ENCODE data around the gene CCDC180.
A peak's percentile ranks its signal among the peaks of the same experiment; 100 is the strongest.
"Not testable (repeated sequence)": the region's sequence is repeated elsewhere in the genome, so short reads cannot be mapped to it uniquely, and the experiment has no call there.

Gene CCDC180

GRCh38 chr9:97307500-97308163 is at the start of gene CCDC180:
Gene CCDC180 (plus strand): TSS chr9:97307659. CDS start chr9:97308064, 405 bp downstream.
- DNase-seq (ENCODE audit: low spot score) = no peak

DNA sequence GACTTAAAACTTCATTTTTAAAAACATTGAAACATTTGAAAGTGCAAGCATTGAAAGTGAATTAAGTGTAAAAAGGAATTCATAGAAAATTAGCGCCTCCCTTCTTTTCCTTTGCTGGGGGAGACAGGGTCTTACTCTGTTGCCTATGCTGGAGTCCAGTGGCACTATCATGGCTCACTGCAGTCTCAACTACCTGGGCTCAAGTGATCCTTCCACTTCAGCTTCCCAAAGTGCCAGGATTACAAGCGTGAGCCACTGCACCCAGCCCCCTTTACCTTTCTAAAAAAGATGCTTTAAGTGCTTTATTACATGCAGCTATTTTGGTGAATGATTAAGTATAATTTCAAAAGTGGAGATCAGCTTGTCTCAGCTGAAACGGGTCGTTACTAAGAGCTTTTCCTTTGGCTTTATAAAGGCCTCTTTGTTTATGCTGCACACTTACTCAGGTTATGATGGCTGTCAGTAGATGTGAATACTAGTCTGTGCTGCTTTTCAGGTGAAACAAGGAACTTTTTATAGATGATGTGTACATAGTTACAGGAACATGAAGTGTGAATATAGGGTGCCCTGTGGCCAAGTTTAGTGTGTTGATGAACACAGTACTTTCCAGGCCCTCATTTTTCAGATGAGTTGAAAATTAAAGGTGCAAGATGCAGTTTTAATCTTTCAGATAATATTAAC is 47.5 kb upstream of the CCDC180 start:
- not testable (repeated sequence) for DNase-seq (ENCODE audit: low spot score)

- DNase-seq (ENCODE audit: low spot score) = peak; percentile 59
Observed at GRCh38 chr9:97271292-97271691, 36.2 kb upstream of the CCDC180 start.

- no peak for DNase-seq (ENCODE audit: low spot score)
Observed at GRCh38 chr9:97272072-97272471, 35.4 kb upstream of the CCDC180 start.

GRCh38 chr9:97276310-97276852 is 31.1 kb upstream of the CCDC180 start:
- no peak for DNase-seq (ENCODE audit: low spot score)

DNA sequence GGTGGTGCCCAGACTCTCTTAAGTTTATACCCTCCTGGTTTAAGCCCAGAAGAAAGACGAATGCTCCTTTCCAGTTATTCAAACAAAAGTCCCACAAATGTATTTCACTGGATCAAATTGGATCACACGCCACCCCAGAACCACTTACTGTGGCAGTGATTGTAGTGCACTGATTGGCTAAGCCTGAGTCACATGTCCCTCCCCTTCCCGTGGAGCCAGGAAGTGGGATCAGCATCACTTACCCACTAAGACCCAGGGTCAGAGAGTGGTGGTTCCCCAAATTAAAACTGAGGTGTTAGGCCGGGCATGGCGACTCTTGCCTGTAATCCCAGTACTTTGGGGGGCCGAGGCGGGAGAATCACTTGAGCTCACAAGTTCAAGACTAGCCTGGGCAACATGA is 29.5 kb upstream of the CCDC180 start:
- DNase-seq (ENCODE audit: low spot score) = no peak

- DNase-seq (ENCODE audit: low spot score) = no peak
Observed at GRCh38 chr9:97280755-97281330, 26.6 kb upstream of the CCDC180 start.

- DNase-seq (ENCODE audit: low spot score) = no peak
Observed at GRCh38 chr9:97283768-97284167, 23.7 kb upstream of the CCDC180 start.

- DNase-seq (ENCODE audit: low spot score) = no peak
Observed at GRCh38 chr9:97284798-97285197, 22.7 kb upstream of the CCDC180 start.

DNA sequence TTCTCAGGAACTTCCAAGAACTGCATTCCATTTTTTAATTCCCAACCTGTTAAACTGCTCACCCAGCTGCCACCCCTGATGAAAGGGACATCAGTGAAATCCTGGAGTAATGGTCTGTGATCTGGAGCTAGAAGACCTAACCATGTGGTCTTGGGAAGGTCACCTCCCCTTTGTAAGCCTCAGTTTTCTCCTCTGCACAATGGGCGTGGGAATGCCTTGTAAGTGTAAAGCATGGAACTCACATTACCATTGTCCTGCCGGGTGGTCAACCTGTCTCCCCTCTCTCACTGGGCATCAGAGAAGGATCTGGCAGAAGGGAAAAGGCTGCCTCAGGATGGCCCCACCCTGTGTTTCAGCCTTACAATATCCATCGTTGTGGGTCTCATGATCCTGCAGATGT is 15.3 kb upstream of the CCDC180 start:
- DNase-seq (ENCODE audit: low spot score) = no peak

- no peak for DNase-seq (ENCODE audit: low spot score)
Observed at GRCh38 chr9:97293207-97293721, 14.2 kb upstream of the CCDC180 start.

- no peak for DNase-seq (ENCODE audit: low spot score)
Observed at GRCh38 chr9:97293818-97294217, 13.6 kb upstream of the CCDC180 start.

DNA sequence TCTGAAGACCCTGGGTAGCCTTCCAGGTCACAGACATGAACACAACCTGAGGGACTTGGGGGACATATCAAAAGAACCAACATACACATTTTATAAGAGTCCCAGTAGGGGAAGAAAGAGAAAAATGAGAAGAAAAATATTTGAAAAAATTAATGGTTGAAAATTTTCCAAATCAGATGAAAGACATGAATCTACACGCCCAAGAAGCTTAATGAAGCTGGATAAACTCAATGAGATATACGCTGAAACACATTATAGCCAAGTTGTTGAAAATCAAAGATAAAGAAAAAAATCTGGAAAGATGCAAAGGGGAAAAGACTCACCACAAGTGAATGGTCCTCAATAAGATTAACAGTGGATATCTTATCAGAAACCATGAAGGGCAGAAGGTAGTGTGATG is 9.6 kb upstream of the CCDC180 start:
- no peak for DNase-seq (ENCODE audit: low spot score)

GRCh38 chr9:97299809-97300414 is 7.5 kb upstream of the CCDC180 start:
- no peak for DNase-seq (ENCODE audit: low spot score)

GRCh38 chr9:97300586-97300985 is 6.9 kb upstream of the CCDC180 start:
- no peak for DNase-seq (ENCODE audit: low spot score)

GRCh38 chr9:97301974-97302373 is 5.5 kb upstream of the CCDC180 start:
- no peak for DNase-seq (ENCODE audit: low spot score)

DNA sequence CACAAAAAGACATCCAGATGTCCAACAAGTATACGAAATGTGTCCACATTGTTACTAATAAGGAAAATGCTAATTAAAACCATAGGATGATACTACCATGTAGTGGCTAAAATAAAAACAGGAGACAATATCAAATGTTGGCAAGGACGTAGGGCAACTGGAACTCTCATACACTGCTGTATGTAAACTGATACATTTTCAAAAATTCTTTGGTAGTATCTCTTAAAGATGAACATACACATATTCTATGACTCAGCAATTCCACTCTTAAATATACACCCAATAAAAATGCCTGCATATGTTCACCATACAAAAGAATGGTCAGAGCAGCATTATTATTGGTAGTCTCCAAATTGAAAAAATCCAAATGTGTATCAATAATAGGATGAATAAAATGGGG is 2.9 kb upstream of the CCDC180 start:
- DNase-seq (ENCODE audit: low spot score) = no peak

GRCh38 chr9:97305501-97306298 is 1.8 kb upstream of the CCDC180 start:
- no peak for DNase-seq (ENCODE audit: low spot score)

GRCh38 chr9:97307091-97307490 is 368 bp upstream of the CCDC180 start:
- peak; percentile 94 for DNase-seq (ENCODE audit: low spot score)

DNA sequence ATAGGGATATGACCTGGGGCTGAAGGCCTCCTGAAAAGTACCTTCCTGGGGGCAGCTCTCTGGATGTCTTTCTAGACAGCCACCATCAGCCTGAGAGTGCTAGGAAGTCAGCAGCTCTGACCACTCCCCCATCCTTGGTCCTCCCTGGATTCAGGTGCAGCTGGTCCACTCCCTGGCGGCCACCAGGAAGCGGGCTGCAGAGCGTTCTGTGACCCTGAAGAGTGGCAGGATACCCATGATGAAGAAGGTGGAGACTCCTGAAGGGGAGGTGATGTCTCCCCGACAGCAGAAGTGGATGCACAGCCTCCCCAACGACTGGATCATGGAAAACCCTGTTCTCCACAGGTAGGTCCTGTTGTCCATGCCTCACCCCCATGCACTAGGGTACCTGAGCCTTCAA is 1.8 kb downstream of the CCDC180 start:
- no peak for DNase-seq (ENCODE audit: low spot score)

- no peak for DNase-seq (ENCODE audit: low spot score)
Observed at GRCh38 chr9:97310023-97310422, 2.6 kb downstream of the CCDC180 start.

DNA sequence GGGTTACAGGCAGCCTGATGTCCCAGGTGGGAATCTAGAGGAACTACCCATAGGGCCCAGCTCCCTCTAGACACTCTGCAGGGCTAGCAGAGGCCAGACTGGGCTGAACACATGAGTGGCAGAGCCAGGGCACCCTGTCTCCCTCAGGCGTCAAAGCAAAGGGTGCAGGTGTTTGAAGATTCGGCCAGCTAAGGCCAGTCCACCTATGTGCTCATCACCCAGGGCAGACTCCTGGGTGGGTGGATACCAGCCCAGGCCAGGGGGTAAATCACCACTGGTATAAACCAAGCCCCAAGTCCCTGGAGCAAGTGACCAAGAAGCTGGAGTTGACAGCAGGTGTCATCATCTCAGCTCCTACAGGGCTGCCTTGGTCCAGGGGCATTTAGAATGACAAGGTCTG is 3.4 kb downstream of the CCDC180 start:
- no peak for DNase-seq (ENCODE audit: low spot score)

Measured in ecto neural progenitor cell (in vitro differentiated cells).